GM18951 (cell line): ENCODE data around the gene PIAS4.
"Not testable (repeated sequence)": the region's sequence is repeated elsewhere in the genome, so short reads cannot be mapped to it uniquely, and the experiment has no call there.

Experiments used
- POLR2A ChIP-seq: IDR thresholded peaks from 4 replicates; pipeline ENCODE4 v1.6.1; 2011; ENCODE audit warnings: mild to moderate bottlenecking; ENCODE audit not compliant: insufficient read length, insufficient read depth; ENCODE audit errors: extremely low read depth
- in situ Hi-C: fragments of 300-500 bp; cut with MboI; formaldehyde crosslinking; loops from one replicate; pipeline ENCODE4 v1.12.0; 2022; ENCODE audit warnings: low sequenced_read_pairs, mixed read lengths, inconsistent platforms; ENCODE audit not compliant: unreplicated experiment

PIAS4 gene

GRCh38 chr19:4007021-4007835, at the start of gene PIAS4:
PIAS4 (plus strand) TSS chr19:4007736; CDS start chr19:4007761, 25 bp downstream.
- in situ Hi-C loops: no loop called here
- peak; percentile 69 for TF ChIP-seq POLR2A

GRCh38 chr19:3958836-3959765, 48.4 kb upstream of the PIAS4 start:
- no peak for TF ChIP-seq POLR2A
- in situ Hi-C loops: no loop called here

GRCh38 chr19:3959766-3960131, 47.8 kb upstream of the PIAS4 start:
- TF ChIP-seq POLR2A: no peak
- in situ Hi-C loops: no loop called here

- TF ChIP-seq POLR2A: no peak
- in situ Hi-C loops: no loop called here
These were observed 46.5 kb upstream of the PIAS4 start for GRCh38 chr19:3961007-3961406.

GRCh38 chr19:3963458-3964255, 43.9 kb upstream of the PIAS4 start:
- no peak for TF ChIP-seq POLR2A
- in situ Hi-C loops: no loop called here

- no peak for TF ChIP-seq POLR2A
- in situ Hi-C loops: no loop called here
These were observed 43.0 kb upstream of the PIAS4 start for GRCh38 chr19:3964256-3965194.

GRCh38 chr19:3966051-3967017, 41.2 kb upstream of the PIAS4 start:
- no peak for TF ChIP-seq POLR2A
- in situ Hi-C loops: no loop called here

GRCh38 chr19:3967983-3968382, 39.6 kb upstream of the PIAS4 start:
- in situ Hi-C loops: not testable (repeated sequence)

GRCh38 chr19:3968556-3969434, 38.7 kb upstream of the PIAS4 start:
- in situ Hi-C loops: no loop called here
- no peak for TF ChIP-seq POLR2A

- TF ChIP-seq POLR2A: no peak
- in situ Hi-C loops: no loop called here
These were observed 37.9 kb upstream of the PIAS4 start for GRCh38 chr19:3969435-3970312.
